ENCODE measurements around the gene CYTH4. TPM values are rescaled to one million over a fixed set of nuclear protein-coding genes. Genes with fewer than 3 reads are reported as not detected.

CYTH4 gene
- total RNA-seq, 2 donors from 2014 or later = not detected

DNA sequence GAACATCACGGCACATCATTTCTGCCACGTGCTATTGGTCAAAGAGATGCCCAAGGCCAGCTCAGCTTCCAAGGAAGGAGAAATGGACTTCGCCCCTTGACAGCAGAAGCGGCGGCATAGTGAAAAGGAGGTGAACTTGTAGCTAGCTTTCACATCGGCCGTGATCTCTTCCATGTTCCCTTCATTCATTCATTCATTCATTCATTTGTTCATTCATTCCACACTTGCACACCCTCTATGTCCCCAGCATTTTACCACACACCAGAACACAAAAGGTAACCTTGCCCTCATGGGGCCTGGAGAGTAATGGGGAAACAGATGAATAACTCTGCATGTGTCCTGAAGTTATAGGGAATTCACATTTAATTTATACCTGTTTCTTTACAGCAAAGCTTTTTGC lies 1.1 kb upstream of the CYTH4 start:
- Mint-ChIP-seq H3K36me3 (ENCODE audit: low read depth) (no peaks in the 10 kb centered on the region), H3K27me3 (ENCODE audit: insufficient read depth) (no peaks in the 10 kb centered on the region), H3K9me3 (no peaks in the 10 kb centered on the region), H3K4me1 (peaks cover 4% of the 10 kb centered on the region), H3K4me3 (no peak overlapping the region), H3K27ac (no peak overlapping the region)
- DNase-seq = no peak
- no peak overlapping the region for H3K27ac ChIP-seq (ENCODE audit: low read depth, low read length)
- TF ChIP-seq, protein P1, sequence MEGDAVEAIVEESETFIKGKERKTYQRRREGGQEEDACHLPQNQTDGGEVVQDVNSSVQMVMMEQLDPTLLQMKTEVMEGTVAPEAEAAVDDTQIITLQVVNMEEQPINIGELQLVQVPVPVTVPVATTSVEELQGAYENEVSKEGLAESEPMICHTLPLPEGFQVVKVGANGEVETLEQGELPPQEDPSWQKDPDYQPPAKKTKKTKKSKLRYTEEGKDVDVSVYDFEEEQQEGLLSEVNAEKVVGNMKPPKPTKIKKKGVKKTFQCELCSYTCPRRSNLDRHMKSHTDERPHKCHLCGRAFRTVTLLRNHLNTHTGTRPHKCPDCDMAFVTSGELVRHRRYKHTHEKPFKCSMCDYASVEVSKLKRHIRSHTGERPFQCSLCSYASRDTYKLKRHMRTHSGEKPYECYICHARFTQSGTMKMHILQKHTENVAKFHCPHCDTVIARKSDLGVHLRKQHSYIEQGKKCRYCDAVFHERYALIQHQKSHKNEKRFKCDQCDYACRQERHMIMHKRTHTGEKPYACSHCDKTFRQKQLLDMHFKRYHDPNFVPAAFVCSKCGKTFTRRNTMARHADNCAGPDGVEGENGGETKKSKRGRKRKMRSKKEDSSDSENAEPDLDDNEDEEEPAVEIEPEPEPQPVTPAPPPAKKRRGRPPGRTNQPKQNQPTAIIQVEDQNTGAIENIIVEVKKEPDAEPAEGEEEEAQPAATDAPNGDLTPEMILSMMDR (conservative IDR thresholded peaks at IDR 0.05) = no peak
- no peaks in the 10 kb centered on the region for H3K36me3 ChIP-seq (ENCODE audit: control insufficient read depth, insufficient read depth, low read length)
- H3K9me3 ChIP-seq (ENCODE audit: control insufficient read depth, low read length) = no peaks in the 10 kb centered on the region
- no peaks in the 10 kb centered on the region for H3K27me3 ChIP-seq (ENCODE audit: control insufficient read depth, insufficient read depth, low read length, poor library complexity, severe bottlenecking)
- WGBS, 2 experiments (ENCODE audit: insufficient coverage in 1 of 2, insufficient read length in 1 of 2) = 93 to 97% methylated on average over 3 to 7 of the region's 7 CpGs
- no peak overlapping the region for H3K9ac ChIP-seq (ENCODE audit: extremely low read depth, low read length, poor library complexity, severe bottlenecking)
- H3K4me3 ChIP-seq (ENCODE audit: low read length) = no peak overlapping the region
- H3K4me1 ChIP-seq (ENCODE audit: control insufficient read depth, insufficient read depth, low read length) = no peaks in the 10 kb centered on the region

DNA sequence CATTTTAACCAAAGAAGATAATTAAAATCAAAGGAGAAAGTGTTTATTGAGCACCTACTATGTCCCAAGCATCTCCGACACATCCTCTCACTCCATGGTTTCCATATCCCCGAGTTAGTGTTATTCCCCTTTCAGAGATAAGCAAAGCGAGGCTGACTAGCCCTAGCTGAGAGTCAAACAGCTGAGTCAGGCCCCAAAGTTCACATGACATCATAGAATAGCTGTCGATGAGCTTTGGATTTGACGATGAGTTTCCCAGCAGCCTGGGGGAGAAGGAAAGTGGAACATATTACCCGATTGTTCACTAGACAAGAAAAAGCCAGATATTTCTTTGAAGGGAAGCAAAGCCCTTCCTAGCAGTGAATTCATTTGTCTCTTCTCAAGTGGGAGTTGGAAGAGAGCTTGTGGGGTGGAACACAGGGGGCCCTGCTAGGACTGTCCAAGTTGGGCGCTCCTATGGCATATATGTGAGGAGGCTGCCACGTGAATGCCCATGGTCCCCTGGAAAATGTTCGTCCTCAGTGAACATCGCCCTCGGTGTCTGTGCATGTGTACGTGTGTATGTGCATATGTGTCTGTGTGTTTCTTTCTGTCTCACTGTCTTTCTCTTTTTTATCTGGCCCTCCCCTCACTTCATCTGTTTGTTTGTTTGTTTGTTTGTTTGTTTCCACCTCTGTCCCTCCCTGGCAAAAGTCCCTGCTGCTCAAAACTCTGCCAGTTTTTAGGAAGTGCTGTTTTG lies 493 bp upstream of the CYTH4 start:
- H3K4me3 ChIP-seq (ENCODE audit: low read length) = no peak overlapping the region
- no peaks in the 10 kb centered on the region for H3K4me1 ChIP-seq (ENCODE audit: control insufficient read depth, insufficient read depth, low read length)
- Mint-ChIP-seq H3K27me3 (ENCODE audit: insufficient read depth) (peaks cover 2% of the 10 kb centered on the region), H3K4me3 (no peak overlapping the region), H3K27ac (no peak overlapping the region), H3K9me3 (no peaks in the 10 kb centered on the region), H3K4me1 (peaks cover 4% of the 10 kb centered on the region), H3K36me3 (ENCODE audit: low read depth) (no peaks in the 10 kb centered on the region)
- H3K27ac ChIP-seq (ENCODE audit: low read depth, low read length) = no peak overlapping the region
- H3K9me3 ChIP-seq (ENCODE audit: control insufficient read depth, low read length) = no peaks in the 10 kb centered on the region
- WGBS, 2 experiments (ENCODE audit: insufficient coverage in 1 of 2, insufficient read length in 1 of 2) = 93 to 94% methylated on average over 10 to 12 of the region's 12 CpGs
- no peak for DNase-seq
- no peaks in the 10 kb centered on the region for H3K36me3 ChIP-seq (ENCODE audit: control insufficient read depth, insufficient read depth, low read length)
- TF ChIP-seq, protein P1 (conservative IDR thresholded peaks at IDR 0.05) = no peak
- H3K9ac ChIP-seq (ENCODE audit: extremely low read depth, low read length, poor library complexity, severe bottlenecking) = no peak overlapping the region
- no peaks in the 10 kb centered on the region for H3K27me3 ChIP-seq (ENCODE audit: control insufficient read depth, insufficient read depth, low read length, poor library complexity, severe bottlenecking)

DNA sequence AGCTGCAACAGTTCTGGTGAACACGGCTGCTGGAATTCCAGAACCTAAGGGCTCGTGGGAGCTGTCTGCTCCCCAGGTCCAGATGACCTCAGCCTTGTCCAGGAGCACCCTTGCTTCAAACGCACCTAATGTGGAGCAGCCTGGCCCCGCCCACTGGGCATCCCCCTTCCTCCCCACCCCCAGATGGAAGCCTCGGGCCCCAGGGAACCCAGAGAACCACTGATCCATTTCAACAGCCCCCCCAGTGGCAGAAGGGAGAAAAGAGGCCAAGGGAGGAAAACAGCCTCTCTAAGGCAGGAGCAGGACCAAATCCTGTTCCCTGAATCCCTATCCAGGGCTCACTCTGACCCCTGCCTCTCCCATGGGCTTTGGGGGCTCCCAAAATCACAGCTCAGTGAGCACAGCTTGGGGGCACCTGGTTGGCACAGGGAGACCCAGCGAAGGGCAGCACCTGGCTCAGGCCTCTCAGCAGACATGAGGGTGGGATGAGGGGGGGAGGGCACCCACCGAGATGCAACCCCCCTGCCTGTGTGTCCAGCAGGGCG lies 1.2 kb downstream of the CYTH4 start:
- Mint-ChIP-seq H3K27me3 (ENCODE audit: insufficient read depth) (peaks cover 2% of the 10 kb centered on the region), H3K4me1 (peaks cover 4% of the 10 kb centered on the region), H3K36me3 (ENCODE audit: low read depth) (no peaks in the 10 kb centered on the region), H3K27ac (no peak overlapping the region), H3K4me3 (no peak overlapping the region), H3K9me3 (no peaks in the 10 kb centered on the region)
- Histone ChIP-seq H3K4me1 (ENCODE audit: control insufficient read depth, insufficient read depth, low read length) (no peaks in the 10 kb centered on the region), H3K36me3 (ENCODE audit: control insufficient read depth, insufficient read depth, low read length) (no peaks in the 10 kb centered on the region), H3K27ac (ENCODE audit: low read depth, low read length) (no peak overlapping the region), H3K27me3 (ENCODE audit: control insufficient read depth, insufficient read depth, low read length, poor library complexity, severe bottlenecking) (no peaks in the 10 kb centered on the region), H3K9me3 (ENCODE audit: control insufficient read depth, low read length) (no peaks in the 10 kb centered on the region), H3K4me3 (ENCODE audit: low read length) (no peak overlapping the region), H3K9ac (ENCODE audit: extremely low read depth, low read length, poor library complexity, severe bottlenecking) (no peak overlapping the region)
- 69 to 88% methylated on average over 5 to 7 of the region's 8 CpGs for WGBS, 2 experiments (ENCODE audit: insufficient coverage in 1 of 2, insufficient read length in 1 of 2)
- DNase-seq = no peak
- TF ChIP-seq, protein P1 (conservative IDR thresholded peaks at IDR 0.05) = no peak
